Neuronal stem cell (in vitro differentiated cells): ENCODE results near the gene ACOXL.

ENCODE experiments used
- DNase-seq: peaks from one replicate; pipeline ENCODE4 v3.0.0-alpha.2; 2013; ENCODE audit warnings: low spot score
- H2AFZ ChIP-seq: one replicate; pipeline ENCODE4 v1.6.1; 2013; ENCODE audit warnings: mild to moderate bottlenecking, low read length, inconsistent platforms
- H2AK5ac ChIP-seq: 2 replicates; pipeline ENCODE4 v1.6.1; 2013; ENCODE audit warnings: low read depth, mild to moderate bottlenecking, inconsistent platforms, low read length, moderate library complexity, mixed read lengths
- H2BK120ac ChIP-seq: 2 replicates; pipeline ENCODE4 v1.6.1; 2013; ENCODE audit warnings: low read depth, mild to moderate bottlenecking, inconsistent platforms, low read length, moderate library complexity, mixed read lengths
- H2BK12ac ChIP-seq: one replicate; pipeline ENCODE4 v1.6.1; 2013; ENCODE audit warnings: low read length, inconsistent platforms
- H2BK15ac ChIP-seq: 2 replicates; pipeline ENCODE4 v1.6.1; 2013; ENCODE audit warnings: mild to moderate bottlenecking, low read length, inconsistent platforms, mixed read lengths
- H2BK5ac ChIP-seq: one replicate; pipeline ENCODE4 v1.6.1; 2013; ENCODE audit warnings: inconsistent platforms, mild to moderate bottlenecking, low read length, moderate library complexity
- H3K14ac ChIP-seq: one replicate; pipeline ENCODE4 v1.6.1; 2013; ENCODE audit warnings: low read length, inconsistent platforms
- H3K18ac ChIP-seq: 2 replicates; pipeline ENCODE4 v1.6.1; 2013; ENCODE audit warnings: low read length, inconsistent platforms
- H3K23ac ChIP-seq: 2 replicates; pipeline ENCODE4 v1.6.1; 2013; ENCODE audit warnings: low read depth, mild to moderate bottlenecking, mixed read lengths, low read length, inconsistent platforms; ENCODE audit not compliant: poor library complexity
- H3K27ac ChIP-seq: replicated peaks from 3 replicates; pipeline ENCODE4 v1.5.1; 2013; ENCODE audit warnings: low read length, inconsistent platforms
- H3K27me3 ChIP-seq, 3 experiments: 2 replicates each; pipeline ENCODE4 v1.6.1; 2013; ENCODE audit warnings: low read length in 3 of 3, mild to moderate bottlenecking in 2 of 3, inconsistent platforms in 1 of 3, low read depth in 1 of 3, mixed read lengths in 1 of 3, moderate library complexity in 1 of 3; ENCODE audit not compliant: control insufficient read depth in 3 of 3, insufficient read depth in 3 of 3
- H3K36me3 ChIP-seq, 2 donors: replicated peaks in 1 of 2; 2 replicates each; pipeline ENCODE4 v1.6.1; 2013; ENCODE audit warnings: low read length in 2 of 2; ENCODE audit not compliant: control insufficient read depth in 2 of 2, insufficient read depth in 2 of 2
- H3K4ac ChIP-seq: 2 replicates; pipeline ENCODE4 v1.6.1; 2013; ENCODE audit warnings: inconsistent platforms, mild to moderate bottlenecking, low read length, moderate library complexity
- H3K4me1 ChIP-seq, 2 donors: 1 replicate in 1 of 2; 2 replicates in 1 of 2; pipeline ENCODE4 v1.6.1; 2013; ENCODE audit warnings: low read length in 2 of 2, low read depth in 1 of 2; ENCODE audit not compliant: control insufficient read depth in 2 of 2, insufficient read depth in 1 of 2
- H3K4me2 ChIP-seq: one replicate; pipeline ENCODE4 v1.6.1; 2013; ENCODE audit warnings: mild to moderate bottlenecking, low read length, inconsistent platforms; ENCODE audit not compliant: insufficient read depth, poor library complexity, severe bottlenecking
- H3K4me3 ChIP-seq, 2 donors: 2 replicates each; pipeline ENCODE4 v1.5.1; 2013; ENCODE audit warnings: low read length in 2 of 2, mild to moderate bottlenecking in 2 of 2, inconsistent platforms in 1 of 2, moderate library complexity in 1 of 2
- H3K79me1 ChIP-seq: one replicate; pipeline ENCODE4 v1.6.1; 2013; ENCODE audit warnings: low read depth, mild to moderate bottlenecking, inconsistent platforms, low read length, moderate library complexity
- H3K9ac ChIP-seq: one replicate; pipeline ENCODE4 v1.6.1; 2013; ENCODE audit warnings: mild to moderate bottlenecking, low read depth, low read length, inconsistent platforms; ENCODE audit not compliant: poor library complexity
- H3K9me3 ChIP-seq, 2 donors: replicated peaks in 1 of 2; 2 replicates each; pipeline versions ENCODE3 to v1.6.1; 2013; ENCODE audit warnings: low read length in 2 of 2, mild to moderate bottlenecking in 2 of 2, inconsistent platforms in 1 of 2, low read depth in 1 of 2, mixed read lengths in 1 of 2, moderate library complexity in 1 of 2; ENCODE audit not compliant: control insufficient read depth in 2 of 2, insufficient read depth in 1 of 2
- H4K8ac ChIP-seq: one replicate; pipeline ENCODE4 v1.6.1; 2013; ENCODE audit warnings: low read depth, mild to moderate bottlenecking, inconsistent platforms, low read length, moderate library complexity
- H4K91ac ChIP-seq: one replicate; pipeline ENCODE4 v1.6.1; 2013; ENCODE audit warnings: low read length, low read depth, mild to moderate bottlenecking, inconsistent platforms; ENCODE audit not compliant: poor library complexity
- WGBS, 2 donors: extraction: QIAGEN DNeasy Blood & Tissue Kit; methylation state at CpG; one replicate each; pipeline ENCODE4 v1.1.7; 2013; ENCODE audit warnings: missing lambda C conversion rate in 2 of 2, mixed read lengths in 1 of 2; ENCODE audit not compliant: insufficient read length in 2 of 2, insufficient replicate concordance in 1 of 2; ENCODE audit errors: extremely low coverage in 2 of 2; 5-methylcytosine and 5-hydroxymethylcytosine counted together

Gene ACOXL

GRCh38 chr2:111091811-111092211 lies 359.4 kb downstream of the ACOXL start:
- Histone ChIP-seq H2AFZ (no peak overlapping the region), H4K91ac (no peak overlapping the region), H2BK15ac (no peak overlapping the region), H4K8ac (no peak overlapping the region), H3K4me2 (no peak overlapping the region), H2AK5ac (no peak overlapping the region), H3K9ac (no peak overlapping the region), H3K23ac (no peak overlapping the region), H3K18ac (no peak overlapping the region), H3K4me3 (no peak overlapping the region), H3K79me1 (no peaks in the 10 kb centered on the region), H3K4ac (no peak overlapping the region), H3K4me1 (peaks cover 0 to 2% of the 10 kb centered on the region in 2 donors), H3K27ac (no peak overlapping the region), H3K9me3 (no peaks in the 10 kb centered on the region), H3K36me3 (no peaks in the 10 kb centered on the region), H2BK120ac (no peak overlapping the region), H3K14ac (no peak overlapping the region), H3K27me3 (peaks cover 0 to 8% (median 0%) of the 10 kb centered on the region in 3 experiments), H2BK12ac (no peak overlapping the region), H2BK5ac (no peak overlapping the region)
- WGBS, 2 donors = no CpG with 5 or more reads among the region's 3 CpGs
- DNase-seq = no peak

GRCh38 chr2:111094691-111095090 lies 362.3 kb downstream of the ACOXL start:
- Histone ChIP-seq H3K4me2 (no peak overlapping the region), H3K27me3 (peaks cover 0 to 8% (median 0%) of the 10 kb centered on the region in 3 experiments), H3K23ac (no peak overlapping the region), H3K4me1 (peaks cover 0 to 2% of the 10 kb centered on the region in 2 donors), H2BK12ac (no peak overlapping the region), H3K18ac (no peak overlapping the region), H4K91ac (no peak overlapping the region), H4K8ac (no peak overlapping the region), H3K9me3 (no peaks in the 10 kb centered on the region), H2BK5ac (no peak overlapping the region), H2BK15ac (no peak overlapping the region), H3K14ac (no peak overlapping the region), H3K79me1 (no peaks in the 10 kb centered on the region), H2BK120ac (no peak overlapping the region), H3K9ac (no peak overlapping the region), H2AK5ac (no peak overlapping the region), H2AFZ (peak overlapping the region; percentile 18), H3K4me3 (no peak overlapping the region), H3K27ac (no peak overlapping the region), H3K4ac (no peak overlapping the region), H3K36me3 (no peaks in the 10 kb centered on the region)
- DNase-seq = no peak
- no CpG with 5 or more reads among the region's 2 CpGs for WGBS, 2 donors

GRCh38 chr2:111095434-111095833 lies 363.1 kb downstream of the ACOXL start:
- no peak overlapping the region for H3K9ac ChIP-seq

GRCh38 chr2:111099402-111099801 lies 367.0 kb downstream of the ACOXL start:
- Histone ChIP-seq H4K8ac (no peak overlapping the region), H2BK5ac (no peak overlapping the region), H3K23ac (no peak overlapping the region), H3K18ac (no peak overlapping the region), H2AFZ (no peak overlapping the region), H4K91ac (no peak overlapping the region), H3K9me3 (no peaks in the 10 kb centered on the region), H3K27ac (no peak overlapping the region), H3K9ac (no peak overlapping the region), H3K4me2 (no peak overlapping the region), H3K36me3 (no peaks in the 10 kb centered on the region), H2BK120ac (no peak overlapping the region), H3K4me3 (no peak overlapping the region), H3K27me3 (no peaks in the 10 kb centered on the region), H3K14ac (no peak overlapping the region), H3K79me1 (no peaks in the 10 kb centered on the region), H3K4ac (no peak overlapping the region), H3K4me1 (peaks cover 0 to 14% of the 10 kb centered on the region in 2 donors), H2BK15ac (no peak overlapping the region), H2AK5ac (no peak overlapping the region), H2BK12ac (no peak overlapping the region)
- no peak for DNase-seq
- WGBS, 2 donors = no CpG with 5 or more reads among the region's 3 CpGs

More at GRCh38 chr2:111095434-111095833, 363.1 kb downstream of the ACOXL start:
- Histone ChIP-seq H3K14ac (no peak overlapping the region), H2BK120ac (no peak overlapping the region), H3K4me1 (peaks cover 0 to 6% of the 10 kb centered on the region in 2 donors), H3K9me3 (no peaks in the 10 kb centered on the region), H3K4me2 (no peak overlapping the region), H3K23ac (no peak overlapping the region), H3K4ac (no peak overlapping the region), H4K91ac (no peak overlapping the region), H3K27me3 (peaks cover 0 to 8% (median 0%) of the 10 kb centered on the region in 3 experiments), H4K8ac (no peak overlapping the region), H3K79me1 (no peaks in the 10 kb centered on the region), H2BK12ac (no peak overlapping the region), H3K18ac (no peak overlapping the region), H2AK5ac (no peak overlapping the region), H2BK5ac (no peak overlapping the region), H3K27ac (no peak overlapping the region), H3K4me3 (no peak overlapping the region), H2BK15ac (no peak overlapping the region), H2AFZ (no peak overlapping the region), H3K36me3 (no peaks in the 10 kb centered on the region)
- no CpG with 5 or more reads among the region's 8 CpGs for WGBS, 2 donors
- no peak for DNase-seq
